ENCODE results near the gene PRIM2.
"Not testable (repeated sequence)": the region's sequence is repeated elsewhere in the genome, so short reads cannot be mapped to it uniquely, and the experiment has no call there.

The PRIM2 gene

DNA sequence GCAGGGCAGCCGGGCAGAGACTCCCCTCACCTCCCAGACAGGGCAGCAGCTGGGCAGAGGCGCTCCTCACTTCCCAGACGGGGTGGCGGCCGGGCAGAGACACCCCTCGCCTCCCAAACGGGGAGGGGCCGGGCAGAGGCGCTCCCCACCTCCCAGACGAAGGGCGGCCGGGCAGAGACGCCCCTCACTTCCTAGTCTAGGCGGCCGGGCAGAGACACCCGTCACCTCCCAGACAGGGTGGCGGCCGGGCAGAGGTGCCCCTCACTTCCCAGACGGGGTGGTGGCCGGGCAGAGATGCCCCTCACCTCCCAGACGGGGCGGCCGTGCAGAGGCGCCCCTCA is 6.6 kb upstream of the PRIM2 start:
- TF ChIP-seq, protein P1, sequence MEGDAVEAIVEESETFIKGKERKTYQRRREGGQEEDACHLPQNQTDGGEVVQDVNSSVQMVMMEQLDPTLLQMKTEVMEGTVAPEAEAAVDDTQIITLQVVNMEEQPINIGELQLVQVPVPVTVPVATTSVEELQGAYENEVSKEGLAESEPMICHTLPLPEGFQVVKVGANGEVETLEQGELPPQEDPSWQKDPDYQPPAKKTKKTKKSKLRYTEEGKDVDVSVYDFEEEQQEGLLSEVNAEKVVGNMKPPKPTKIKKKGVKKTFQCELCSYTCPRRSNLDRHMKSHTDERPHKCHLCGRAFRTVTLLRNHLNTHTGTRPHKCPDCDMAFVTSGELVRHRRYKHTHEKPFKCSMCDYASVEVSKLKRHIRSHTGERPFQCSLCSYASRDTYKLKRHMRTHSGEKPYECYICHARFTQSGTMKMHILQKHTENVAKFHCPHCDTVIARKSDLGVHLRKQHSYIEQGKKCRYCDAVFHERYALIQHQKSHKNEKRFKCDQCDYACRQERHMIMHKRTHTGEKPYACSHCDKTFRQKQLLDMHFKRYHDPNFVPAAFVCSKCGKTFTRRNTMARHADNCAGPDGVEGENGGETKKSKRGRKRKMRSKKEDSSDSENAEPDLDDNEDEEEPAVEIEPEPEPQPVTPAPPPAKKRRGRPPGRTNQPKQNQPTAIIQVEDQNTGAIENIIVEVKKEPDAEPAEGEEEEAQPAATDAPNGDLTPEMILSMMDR (conservative IDR thresholded peaks at IDR 0.05; ENCODE audit: low read length) = no peak
- DNase-seq (ENCODE audit: low read depth) = no peak
- H3K4me3 ChIP-seq (ENCODE audit: low read length) = no peak overlapping the region

DNA sequence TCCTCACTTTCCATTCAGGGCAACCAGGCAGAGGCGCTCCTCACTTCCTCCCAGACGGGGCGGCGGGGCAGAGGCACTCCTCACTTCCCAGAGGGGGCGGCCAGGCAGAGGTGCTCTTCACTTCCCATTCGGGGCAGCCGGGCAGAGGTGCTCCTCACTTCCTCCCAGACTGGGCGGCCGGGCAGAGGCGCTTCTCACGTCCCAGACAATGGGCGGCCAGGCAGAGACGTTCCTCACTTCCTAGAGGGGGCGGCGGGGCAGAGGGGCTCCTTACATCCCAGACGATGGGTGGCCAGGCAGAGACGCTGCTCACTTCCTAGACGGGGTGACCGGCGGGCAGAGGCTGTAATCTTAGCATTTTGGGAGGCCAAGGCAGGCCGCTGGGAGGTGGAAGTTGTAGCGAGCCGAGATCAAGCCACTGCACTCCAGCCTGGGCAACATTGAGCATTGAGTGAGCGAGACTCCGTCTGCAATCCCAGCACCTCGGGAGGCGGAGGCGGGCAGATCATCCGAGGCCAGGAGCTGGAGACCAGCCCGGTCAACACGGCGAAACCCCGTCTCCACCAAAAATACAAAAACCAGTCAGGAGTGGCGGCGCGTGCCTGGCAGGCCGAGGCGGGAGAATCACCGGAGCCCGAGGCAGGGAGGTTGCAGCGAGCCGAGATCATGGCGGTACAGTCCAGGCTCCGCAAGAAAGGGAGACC is 6.0 kb upstream of the PRIM2 start:
- not testable (repeated sequence) for DNase-seq (ENCODE audit: low read depth); H3K4me3 ChIP-seq (ENCODE audit: low read length)

DNA sequence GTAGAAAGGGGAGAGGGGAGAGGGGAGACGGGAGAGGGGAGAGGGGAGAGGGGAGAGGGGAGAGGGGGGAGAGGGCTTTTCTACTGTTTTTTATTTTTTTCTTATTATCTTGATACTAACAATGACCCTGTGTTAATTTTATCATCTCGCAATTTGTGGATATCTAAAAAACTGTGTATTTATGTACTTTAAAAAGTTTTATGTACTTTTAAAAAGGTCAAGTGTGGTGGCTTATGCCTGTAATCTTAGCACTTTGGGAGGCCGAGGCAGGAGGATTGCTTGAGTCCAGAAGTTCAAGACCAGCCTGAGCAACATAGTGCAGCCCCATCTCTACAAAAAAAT is 5.5 kb upstream of the PRIM2 start:
- no peak for DNase-seq (ENCODE audit: low read depth)
- TF ChIP-seq, protein P1 (conservative IDR thresholded peaks at IDR 0.05; ENCODE audit: low read length) = no peak
- H3K4me3 ChIP-seq (ENCODE audit: low read length) = no peak overlapping the region

DNA sequence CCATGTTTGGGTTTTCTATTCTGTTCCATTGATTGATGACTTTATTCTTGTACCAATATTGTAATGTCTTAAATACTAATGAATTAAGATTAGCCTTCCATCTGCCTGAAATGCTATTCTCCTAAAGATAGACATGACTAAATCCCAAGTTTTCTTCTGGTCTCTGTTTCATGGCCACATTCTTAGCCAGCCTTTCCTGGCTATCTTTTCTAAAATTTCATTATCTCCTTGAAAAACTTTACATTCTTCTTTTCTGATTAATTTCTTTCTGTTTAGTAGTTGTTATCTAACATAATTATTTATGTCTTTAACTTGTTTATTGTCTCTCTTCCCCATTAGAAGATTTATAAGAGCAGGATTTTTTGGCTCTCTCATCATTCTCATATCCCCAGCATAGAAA is 4.4 kb upstream of the PRIM2 start:
- DNase-seq (ENCODE audit: low read depth) = no peak
- no peak overlapping the region for H3K4me3 ChIP-seq (ENCODE audit: low read length)
- TF ChIP-seq, protein P1 (conservative IDR thresholded peaks at IDR 0.05; ENCODE audit: low read length) = no peak

DNA sequence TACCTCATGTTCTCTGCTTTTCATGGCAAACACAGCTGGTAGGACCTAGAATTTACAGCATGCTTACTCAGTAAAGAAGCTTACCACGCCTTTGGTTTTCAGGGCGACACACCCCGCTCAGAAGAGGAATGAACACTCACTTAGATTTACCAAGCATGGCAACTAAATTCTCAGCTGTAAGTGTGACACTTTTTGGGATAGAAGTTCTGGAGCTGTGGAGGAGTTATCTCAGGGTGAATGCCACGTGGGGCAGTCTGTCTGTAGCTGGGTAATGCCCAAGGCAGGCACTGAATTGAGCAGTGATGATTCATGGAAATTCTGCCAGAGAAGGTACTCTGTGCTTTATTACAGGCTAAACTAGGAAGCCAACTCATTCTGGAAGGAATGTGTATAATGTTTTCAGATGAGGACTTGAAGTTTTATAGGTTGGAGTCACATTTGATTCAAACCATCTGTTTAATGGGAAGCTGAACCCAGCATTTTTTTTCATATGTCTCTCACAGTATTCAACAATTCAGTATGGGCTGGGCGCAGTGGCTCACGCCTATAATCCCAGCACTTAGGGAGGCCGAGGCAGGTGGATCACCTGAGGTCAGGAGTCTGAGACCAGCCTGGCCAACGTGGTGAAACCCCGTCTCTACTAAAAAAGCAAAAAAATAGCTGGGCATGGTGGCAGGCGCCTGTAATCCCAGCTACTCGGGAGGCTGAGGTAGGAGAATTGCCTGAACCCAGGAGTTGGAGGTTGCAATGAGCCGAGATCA is 3.5 kb upstream of the PRIM2 start:
- TF ChIP-seq, protein P1 (conservative IDR thresholded peaks at IDR 0.05; ENCODE audit: low read length) = no peak; the same call in 1 of the 2 replicates
- DNase-seq (ENCODE audit: low read depth) = peak; percentile 100
- H3K4me3 ChIP-seq (ENCODE audit: low read length) = no peak overlapping the region

DNA sequence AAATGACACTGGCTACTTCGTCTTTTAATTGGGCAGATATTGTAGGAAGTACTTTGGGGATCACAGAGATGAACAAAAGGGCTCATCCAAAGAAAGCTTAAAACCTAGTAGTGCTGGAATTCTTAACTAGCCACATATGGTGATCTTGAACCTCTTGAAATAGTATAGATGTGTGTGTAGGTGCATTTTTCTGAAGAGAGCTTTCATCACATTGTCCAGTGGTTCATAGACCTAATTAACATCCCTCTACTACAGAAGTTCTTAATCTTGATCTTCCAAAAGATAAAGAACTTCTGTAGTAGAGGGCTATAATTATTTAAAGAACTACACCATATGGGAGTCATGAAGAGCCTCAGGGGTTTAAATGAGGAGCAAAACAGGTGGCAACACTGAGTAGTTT is 2.3 kb upstream of the PRIM2 start:
- H3K4me3 ChIP-seq (ENCODE audit: low read length) = no peak overlapping the region
- TF ChIP-seq, protein P1 (conservative IDR thresholded peaks at IDR 0.05; ENCODE audit: low read length) = no peak
- DNase-seq (ENCODE audit: low read depth) = no peak

DNA sequence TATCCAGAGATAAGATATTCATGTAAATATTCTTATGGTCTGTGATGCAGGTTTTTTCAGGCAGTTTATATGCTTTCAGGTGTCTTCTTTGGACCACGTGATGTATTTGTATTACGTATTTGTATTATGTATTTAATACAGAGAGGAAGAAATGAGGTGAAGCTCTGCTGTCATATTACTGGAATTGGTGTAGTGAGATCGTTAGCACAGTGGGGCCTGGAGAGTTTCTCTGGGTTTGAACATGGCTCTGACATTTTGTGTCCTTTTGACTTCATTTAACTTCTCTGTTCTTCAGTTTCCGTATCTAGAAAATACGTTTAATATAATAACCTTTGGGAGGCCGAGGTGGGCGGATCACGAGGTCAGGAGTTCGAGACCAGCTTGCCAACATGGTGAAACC is 1.6 kb upstream of the PRIM2 start:
- no peak for DNase-seq (ENCODE audit: low read depth)
- no peak overlapping the region for H3K4me3 ChIP-seq (ENCODE audit: low read length)
- TF ChIP-seq, protein P1 (conservative IDR thresholded peaks at IDR 0.05; ENCODE audit: low read length) = no peak
